IPS-NIHi7 (cell line): ENCODE measurements around the gene CMIP.
A peak's percentile ranks its signal among the peaks of the same experiment; 100 is the strongest.
"Not testable (repeated sequence)": the region's sequence is repeated elsewhere in the genome, so short reads cannot be mapped to it uniquely, and the experiment has no call there.

ENCODE experiments used
- DNase-seq: peaks from one replicate; pipeline ENCODE4 v3.0.0; 2012; ENCODE audit warnings: mixed read lengths; ENCODE audit errors: extremely low spot score

Gene CMIP

DNA sequence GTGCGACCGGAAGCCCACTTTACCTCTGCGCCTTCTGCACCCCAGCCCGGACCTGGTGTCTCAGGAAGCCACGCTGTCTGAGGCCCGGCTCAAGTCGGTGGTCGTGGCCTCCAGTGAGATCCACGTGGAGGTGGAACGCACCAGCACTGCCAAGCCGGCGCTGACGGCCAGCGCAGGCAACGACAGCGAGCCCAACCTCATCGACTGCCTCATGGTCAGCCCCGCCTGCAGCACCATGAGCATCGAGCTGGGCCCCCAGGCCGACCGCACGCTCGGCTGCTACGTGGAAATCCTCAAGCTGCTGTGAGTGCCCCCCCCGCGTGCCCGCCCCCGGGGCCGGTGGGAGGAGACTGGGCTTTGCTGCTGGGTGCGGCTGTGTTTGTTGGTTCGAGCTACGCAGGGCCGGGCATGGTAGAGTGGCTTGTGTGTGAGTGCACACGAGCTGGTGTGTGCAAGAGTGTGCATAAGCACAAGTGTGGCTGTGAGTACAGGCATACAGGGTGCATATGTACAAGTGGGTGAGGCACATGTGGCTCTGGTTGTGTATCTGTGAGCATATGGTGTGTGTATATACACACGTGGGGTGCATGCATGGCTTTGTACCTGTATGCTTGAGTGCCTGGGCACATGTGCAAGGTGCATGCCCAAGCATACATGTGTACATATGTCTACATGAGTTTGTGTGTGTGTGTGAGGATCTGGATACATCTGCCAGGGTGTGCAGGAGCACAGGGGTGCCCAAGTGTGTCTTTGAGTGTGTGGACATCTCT, 233.9 kb downstream of the CMIP start:
- DNase-seq = no peak

DNA sequence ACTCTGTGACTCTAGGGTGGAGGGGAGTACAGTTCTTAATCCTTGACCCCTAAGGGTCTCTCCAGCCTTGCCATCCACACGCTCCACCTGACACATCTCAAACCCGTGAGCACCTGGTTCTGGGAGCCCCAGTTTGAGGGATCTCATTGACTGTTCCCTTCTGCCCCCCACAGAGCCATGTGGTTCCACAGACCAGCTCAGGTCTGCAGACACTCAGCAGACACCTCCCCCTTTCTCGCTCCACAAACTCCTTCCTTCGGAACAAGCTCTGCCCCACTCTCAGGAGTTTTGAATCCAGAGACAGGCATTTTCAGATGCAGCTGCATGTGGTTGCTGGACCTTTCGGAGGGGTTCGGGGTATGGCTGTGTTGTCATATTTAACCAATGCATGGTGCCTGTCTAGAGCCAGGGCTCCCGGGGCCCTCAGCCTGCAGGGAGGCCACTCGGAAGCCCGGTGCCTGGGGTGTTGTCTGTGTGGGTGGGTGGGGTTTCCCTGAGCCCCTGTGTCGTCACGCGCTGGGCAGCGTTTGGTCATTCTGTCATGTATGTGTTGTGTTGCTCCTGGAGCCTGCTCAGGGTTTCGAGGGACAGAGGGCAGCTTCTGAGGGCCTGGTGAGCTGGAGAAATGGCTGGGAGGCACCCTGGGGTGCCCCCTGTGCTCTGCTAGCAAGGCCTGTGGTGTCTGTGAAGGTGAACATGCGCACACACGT, 235.3 kb downstream of the CMIP start:
- no peak for DNase-seq

DNA sequence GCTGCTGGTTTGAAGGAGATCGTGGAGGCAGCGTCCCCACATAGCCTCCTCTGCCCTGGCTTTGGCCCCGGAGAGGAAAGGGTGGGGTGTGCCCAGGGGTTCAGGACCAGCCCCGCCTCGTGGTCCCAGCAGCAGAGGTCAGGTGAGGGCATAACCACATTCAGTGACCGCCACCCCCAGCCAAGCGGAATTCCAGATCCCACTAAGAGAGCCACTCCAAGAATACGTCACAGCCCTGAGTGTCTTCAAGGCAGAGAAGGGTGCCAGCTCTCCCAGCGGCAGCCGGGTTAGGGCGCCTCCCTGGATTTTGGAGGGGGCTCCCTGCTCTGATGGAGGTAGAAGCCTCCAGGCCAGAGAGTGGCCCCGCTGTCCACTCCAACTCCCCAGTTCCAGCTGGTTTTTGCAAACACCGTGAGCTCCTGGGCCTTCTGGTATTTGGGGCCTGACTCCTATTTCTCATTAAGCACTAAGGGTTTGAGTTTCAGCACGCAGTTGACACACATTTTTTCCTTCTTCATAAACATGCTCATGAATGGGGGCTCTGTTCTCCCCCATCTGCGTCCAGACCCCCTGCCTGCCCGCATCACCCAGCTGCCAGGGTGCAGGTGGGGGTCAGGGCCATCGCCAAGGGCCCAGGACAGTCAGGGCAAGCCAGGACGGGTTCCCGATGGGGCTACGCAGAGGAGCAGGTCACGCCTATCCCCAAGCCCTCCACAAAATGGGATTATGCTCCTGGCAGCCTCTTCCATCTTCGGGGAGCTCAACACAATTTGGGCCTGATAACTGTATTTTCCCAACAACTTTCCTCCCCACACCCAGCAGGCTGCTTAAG, 236.1 kb downstream of the CMIP start:
- no peak for DNase-seq

DNA sequence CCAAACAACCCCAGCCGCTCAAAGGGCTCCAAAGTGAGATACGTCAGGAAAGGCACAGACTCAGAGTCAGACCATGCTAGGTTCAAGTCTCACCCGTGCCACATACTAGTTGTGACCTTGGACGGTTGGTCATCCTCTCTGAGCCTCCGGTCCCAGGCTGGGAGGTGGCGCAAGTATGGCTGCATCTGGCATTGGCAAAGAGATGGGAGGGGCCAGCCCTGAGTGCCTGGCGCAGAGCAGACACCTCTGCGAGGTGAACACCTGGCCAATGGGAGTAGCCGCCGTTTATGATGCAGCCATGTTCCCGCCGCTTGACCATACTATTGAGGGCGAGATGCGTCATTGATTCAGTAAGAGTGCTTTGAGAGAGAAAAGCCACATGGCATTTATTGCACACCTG, 236.7 kb downstream of the CMIP start:
- no peak for DNase-seq

DNA sequence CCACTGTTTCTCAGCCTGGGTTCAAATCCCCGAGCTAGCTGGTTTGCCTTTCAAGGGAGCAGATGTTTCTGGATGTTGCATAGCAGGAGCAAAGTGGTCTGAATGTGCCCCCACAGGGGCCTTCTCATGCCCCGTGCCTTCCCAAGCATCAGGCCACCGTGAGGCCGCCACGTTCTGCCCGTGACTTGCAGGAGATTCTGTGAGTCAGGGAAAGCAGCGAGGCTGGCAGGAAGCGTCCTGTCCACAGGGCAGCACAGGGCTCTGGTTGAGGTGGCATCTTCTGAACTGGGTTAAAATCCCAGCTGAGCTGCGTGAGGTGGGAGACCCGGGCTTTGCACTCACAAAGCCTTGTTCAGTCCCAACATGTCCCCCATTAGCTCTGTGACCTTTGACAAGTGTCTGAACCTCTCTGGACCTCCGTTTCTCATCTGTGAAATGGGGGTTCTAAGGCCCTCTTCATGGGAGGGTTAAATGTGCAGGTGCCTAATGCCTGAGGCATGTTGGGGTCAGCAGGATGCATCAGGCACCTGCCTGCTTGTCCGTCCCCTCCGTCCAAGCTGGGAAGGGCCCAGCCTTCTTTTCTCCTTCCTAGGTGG, 239.7 kb downstream of the CMIP start:
- no peak for DNase-seq

DNA sequence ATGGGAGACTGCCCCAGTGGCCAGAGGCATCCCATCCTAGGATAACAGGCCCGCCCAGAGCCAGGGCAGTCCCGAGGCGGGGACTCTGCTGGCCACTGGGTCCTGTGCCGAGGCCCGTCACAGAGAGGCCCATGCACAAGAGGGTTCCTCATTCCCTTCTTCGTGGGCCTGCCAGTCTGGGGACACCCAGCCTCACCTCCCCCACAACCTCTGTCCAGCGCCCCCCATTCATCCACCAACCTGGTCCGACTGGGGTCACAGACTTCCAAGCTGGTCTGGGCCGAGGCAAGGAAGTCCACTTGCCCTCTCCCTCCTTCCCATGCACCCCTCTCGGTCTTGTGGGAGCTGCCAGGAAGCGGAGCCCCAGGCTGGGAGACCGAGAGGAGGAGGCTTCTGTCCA, 240.3 kb downstream of the CMIP start:
- DNase-seq = no peak

DNA sequence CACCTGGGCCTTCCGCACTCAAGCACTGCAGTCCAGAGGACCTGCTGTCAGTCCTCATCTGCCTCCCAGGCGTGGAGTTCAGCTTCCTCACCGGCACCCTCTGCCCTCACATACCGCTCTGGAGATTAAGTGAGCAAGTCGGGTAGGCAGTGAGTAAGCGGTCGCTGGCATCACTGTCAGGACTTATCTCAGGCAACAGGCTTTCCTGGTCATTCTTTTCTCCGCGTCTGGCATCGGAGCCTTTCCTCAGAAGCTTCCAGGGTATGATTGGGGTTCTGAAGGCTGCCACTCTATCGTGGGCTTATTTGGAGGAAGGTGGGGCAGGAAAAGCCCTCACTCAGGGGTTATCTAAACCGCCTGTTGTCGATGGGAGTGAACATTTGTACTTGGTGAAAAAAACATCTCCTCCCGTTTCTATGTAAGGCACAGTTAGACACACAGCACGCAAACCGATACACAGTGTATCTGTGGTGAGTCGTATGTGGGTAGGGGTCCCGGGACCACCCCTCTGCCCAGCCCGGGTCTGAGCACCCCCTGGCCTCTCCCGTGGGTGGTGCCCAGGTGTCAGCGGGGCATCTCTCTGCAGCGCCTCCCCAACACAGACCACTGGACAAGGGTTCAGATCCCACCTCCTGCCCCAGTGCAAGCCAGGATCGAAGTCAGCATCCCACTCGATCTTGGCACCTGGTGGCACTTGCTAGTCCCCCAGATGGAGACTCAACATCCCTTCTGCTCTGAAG, 242.0 kb downstream of the CMIP start:
- no peak for DNase-seq

DNA sequence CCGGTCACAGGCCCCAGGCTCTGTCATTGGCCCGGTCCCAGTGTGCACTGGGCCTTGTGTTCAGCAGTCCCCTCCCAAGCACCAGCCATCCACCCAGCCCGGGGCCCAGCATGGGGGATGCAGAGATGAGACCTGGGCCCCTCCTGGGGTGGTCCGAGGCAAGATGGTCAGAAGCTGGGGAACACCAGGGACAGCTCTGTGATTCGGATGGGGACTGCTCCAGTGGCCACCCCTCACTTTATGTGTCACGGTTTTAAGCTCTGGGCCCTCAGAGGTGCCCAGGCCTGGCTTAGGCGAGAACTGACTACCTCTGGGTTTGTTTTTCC, 242.5 kb downstream of the CMIP start:
- no peak for DNase-seq

DNA sequence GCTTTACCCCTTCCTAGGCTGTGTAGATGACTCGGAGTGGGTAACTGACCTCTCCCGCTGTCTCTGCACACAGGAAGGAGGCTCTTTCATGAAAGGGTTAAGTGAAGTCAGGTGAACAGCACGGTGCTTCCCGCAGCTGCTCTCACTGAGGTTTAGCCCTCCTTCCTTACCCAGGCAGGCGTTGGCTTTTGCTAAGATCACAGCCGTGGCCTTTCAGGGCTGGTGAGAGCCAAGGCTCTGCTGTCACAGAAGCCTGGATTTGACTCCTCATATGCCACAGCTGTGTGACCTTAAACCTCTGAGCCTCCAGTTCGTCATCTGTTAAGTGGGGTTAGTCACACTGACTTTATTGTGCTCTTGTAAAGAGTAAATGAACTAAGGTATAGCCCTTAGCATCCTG, 243.6 kb downstream of the CMIP start:
- no peak for DNase-seq

DNA sequence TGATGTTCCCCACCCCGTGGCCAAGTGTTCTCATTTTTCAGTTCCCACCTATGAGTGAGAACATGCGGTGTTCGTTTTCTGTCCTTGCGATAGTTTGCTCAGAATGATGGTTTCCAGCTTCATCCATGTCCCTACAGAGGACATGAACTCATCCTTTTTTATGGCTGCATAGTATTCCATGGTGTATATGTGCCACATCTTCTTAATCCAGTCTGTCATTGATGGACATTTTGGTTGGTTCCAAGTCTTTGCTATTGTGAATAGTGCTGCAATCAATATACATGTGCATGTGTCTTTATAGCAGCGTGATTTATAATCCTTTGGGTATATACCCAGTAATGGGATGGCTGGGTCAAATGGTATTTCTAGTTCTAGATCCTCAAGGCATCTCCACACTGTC, 244.2 kb downstream of the CMIP start:
- DNase-seq = not testable (repeated sequence)

DNA sequence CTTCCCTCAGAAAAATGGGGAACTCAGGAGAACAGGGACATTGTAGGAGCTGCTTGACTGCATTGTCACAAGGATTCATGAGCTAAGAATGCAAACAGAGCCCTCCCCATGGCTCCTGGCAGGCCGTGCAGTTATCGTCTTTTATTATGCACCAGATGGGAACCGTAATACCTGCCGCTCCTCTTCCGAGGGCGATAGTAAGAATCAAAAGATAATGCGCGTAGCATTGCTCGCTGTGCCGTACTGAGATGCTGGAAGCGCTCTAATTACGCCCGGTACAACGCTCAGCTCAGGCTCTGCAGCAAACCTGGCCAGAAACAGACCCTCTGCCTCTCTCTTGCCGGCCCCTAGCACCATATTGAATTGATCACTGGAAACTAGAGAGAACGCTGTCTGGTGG, 247.4 kb downstream of the CMIP start:
- no peak for DNase-seq

DNA sequence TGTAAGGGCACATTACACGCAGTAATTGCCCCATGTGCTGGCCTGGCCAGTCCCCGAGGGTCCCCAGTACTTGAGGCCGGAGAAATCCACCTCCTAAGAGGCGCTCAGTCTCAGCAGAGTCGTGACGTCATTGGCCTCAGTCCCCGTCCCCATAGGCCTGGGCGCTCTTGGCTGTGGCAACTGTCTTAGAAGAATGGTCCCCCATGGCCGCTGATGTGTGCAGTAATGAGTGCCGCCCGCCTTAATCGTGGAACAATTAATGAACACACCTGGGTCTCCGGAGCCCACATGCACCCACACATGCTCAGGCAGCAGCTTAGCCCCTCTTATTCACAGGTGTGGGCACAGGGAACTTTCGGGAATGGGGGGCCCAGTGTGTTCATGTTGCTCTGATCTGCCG, 248.0 kb downstream of the CMIP start:
- DNase-seq = no peak

DNA sequence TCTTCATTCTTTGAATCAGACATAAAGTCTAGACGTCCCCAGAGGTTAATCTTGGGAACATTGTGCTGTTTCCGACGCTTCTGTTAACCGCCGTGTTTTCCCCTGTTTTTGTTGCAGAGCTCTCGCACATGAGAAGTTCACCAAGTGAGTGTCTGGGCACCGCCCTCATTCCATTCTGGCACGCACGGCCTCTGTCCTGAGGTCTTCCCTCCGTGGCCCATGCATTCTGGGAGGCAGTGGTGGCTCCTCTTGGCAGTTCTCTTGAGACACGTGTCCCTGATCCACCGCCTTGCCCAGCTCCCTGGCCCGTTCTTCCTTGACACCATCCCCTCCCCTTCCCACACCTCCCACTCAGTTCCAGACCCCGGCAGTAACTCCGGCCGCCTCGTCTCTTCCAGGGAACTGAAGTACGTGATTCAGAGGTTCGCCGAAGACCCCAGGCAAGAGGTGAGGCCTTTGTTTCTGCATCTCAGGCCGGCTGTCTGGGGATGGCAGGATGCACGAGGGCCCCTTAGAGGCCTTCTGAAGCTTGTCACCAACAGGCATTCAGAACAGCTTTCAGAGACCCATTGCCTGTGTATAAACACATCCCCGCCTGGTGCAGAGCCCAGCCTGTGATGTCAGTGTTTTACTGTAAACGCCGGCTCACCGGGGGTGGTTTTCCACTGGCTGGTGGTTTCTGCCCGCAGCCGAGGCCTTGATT, 248.6 kb downstream of the CMIP start:
- DNase-seq = no peak

DNA sequence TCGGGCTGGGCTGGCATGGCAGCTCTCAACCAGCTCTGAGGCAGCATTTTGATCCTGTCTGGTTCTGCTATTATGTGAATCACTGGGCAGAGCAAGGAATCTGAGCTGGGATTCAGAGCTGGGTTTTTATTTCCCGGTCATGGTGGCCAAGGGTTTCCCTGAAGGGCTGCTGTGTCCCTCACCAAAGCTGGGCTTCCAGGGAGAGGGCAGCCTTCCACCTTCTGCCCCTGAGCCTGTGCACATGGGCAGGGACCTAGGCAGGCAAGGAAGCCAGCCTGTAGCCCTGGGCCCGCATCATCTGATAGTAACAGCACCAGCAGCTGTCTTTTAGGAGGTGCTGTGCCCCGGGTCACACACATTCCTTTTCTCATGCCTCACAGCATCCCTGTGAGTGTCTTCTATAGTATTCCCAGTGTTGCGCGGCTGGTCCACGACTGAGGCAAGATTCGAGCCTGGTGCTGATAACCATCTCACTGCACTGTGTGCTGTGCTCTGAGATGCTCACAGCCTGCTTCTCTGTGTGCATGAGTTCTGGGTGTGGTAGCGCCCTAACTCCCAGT, 249.2 kb downstream of the CMIP start:
- DNase-seq = no peak

DNA sequence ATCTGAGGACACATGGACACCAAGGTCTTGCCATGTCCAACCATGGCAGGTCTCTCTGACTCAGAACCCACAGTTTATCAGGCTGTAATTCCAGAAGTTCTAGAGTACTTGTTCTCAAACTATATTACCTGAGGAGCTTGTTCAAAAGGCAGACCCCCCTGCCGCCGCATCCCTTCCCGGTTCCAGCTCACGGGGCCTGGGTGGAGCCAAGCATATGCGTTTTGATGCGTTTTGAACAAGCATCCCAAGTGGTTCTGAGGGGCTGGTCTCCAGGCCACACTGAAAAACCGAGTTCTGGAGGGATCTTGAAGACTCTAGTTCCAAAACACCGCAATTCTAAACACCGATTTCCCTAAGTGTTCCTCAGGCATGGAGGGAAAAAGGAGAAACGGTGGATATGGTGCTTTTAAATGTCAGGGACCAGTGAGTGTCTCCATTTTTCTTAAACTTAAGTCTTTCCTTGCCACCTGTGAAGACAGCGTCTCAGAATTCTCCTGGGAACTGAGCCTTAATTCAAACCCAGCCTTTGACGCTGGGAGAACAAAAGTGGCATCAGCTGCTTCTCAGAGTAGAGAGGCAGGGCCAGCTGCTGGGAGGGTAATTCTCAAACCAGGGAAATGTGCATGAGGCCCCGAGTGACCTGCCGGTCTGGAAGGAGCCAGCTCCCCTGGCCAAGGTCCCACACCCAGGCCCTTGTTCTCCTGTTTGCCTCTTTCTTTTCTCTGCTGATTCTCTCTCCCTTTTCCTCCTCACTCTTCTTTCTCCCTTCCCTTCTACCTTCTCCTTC, 250.1 kb downstream of the CMIP start:
- no peak for DNase-seq

DNA sequence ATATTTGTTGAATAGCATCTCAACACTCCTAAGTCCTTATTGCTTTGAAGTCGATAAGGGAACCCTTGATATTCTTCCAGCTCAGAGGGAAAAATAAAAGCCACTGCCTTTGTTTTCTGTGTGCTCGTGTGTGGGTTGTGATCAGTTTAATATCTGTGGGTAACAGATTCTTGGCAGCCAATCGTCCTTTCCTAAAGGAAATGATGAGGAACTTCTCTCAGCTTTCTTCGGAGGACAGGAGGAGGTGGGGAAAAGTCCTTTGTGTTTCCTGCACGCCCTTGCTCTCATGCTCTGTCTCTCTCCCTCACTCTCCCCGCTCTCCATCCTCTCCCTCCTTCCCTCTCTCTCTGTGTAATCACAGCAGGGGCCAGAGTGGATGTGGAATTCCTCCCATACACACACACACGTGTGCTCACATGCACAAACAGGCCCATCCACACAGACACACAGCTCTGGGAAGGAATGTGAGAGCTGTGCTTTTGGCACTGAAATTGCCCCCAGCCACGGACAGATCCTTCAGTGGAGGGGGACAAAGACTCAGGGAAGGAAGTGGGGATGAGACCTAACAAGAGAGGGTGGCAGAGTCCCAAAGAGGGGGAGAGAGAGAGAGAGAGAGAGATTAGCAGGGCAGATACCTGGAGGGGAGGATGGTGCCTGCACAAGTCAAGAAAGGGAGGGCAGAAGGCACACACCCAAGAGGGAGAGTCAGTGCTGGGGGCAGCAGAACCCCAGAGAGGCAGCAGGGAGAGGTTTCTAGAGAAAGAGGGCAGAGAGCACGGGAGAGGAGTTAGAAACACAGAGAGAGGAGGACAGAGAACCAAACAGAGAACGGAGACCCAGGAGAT, 250.9 kb downstream of the CMIP start:
- no peak for DNase-seq

DNA sequence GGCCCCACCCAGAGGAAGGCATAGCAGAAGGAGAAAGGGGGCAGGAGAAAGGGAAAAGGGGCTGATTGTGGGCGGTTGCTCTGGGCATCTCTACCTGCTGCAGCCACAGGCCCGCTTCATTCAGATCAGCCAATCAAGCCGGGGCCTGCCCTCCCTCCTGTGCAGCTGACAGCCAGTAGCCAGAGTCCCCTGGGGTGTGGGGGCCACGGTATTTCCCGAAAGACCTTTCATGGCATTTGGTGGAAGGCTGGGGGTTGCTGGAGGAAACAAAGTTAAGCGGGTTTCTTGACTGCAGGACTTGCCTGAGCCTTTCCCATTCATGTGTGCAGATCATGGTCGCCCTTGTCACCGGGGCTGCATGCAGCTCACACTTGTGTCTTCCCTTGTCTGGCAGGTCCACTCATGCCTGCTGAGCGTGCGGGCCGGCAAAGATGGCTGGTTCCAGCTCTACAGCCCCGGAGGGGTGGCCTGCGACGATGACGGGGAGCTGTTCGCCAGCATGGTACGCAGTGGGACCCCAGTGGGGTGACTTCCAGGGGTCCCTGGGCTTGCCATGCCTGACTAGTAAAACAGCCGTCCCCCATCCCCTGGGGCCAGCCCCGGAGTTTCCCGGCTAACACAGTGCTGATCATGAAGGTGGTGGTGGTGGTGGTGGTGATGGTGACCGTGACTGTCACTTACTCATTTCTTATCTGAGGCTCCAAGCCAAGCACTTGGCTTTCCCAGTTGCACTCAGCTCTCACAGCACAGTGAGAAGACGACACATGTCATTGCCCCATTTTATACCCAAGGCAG, 251.8 kb downstream of the CMIP start:
- DNase-seq = no peak

DNA sequence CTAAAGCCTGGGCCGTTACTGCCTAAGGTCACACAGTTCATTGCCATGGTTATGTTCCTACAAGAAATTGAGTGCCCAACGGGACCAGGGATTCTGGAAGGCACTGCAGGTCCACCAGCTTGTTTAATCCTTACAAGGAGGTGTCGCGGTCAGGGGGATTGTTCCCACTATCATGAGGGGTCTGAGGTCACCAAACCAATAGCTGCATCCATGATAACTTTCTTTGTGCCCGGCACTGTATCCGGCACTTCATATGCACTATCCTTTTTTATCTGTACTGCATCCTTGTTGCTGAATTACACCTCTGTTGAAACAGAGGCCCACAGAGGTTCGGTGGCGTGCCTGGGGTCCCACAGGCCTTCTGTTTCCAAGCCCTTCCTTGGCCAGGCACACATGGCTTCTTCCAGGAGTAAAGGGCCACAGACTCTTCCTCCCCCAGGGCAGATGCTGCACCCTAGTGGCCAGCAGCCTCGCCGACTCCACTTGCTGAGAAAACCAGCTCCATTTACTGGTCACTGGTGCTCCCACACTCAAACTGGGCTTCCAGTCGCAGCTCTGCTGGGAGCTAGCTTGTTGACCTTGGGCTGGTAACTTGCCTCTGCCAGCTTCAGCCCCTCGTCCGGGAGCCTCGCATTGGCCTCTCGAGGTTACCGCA, 252.5 kb downstream of the CMIP start:
- DNase-seq = peak; percentile 86
